ENCODE results near the gene ZC3H8.

DNA sequence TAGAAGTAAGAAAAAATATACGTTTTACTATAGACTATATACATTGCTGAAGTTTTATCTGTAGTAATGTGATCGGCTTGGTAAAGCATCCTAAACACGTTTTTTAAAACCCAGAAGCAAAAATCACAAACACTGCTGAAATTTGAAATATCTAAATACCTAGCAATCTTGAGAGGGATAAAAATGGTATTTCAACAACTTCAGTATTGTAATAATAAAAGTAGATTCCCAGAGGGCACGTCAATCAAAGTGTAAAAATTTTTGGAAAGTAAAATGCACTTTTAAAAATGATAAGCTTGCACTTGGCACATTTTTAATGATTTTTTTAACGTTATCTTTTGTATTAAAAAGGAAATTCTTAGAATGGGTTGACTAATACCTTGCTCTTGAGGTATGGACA, 22.1 kb upstream of the ZC3H8 start:
- TF ChIP-seq GATA3 (IDR thresholded peaks at IDR 0.05; ENCODE audit: low read depth, low read length) (no peak), GATA2 (IDR thresholded peaks at IDR 0.05; ENCODE audit: low read depth, low read length) (no peak)

All from SH-SY5Y (cell line).